ENCODE data around the gene RENBP.

RENBP gene

GRCh38 chrX:153908219-153908860 is 36.1 kb downstream of the RENBP start:
- H3K4me3 ChIP-seq (ENCODE audit: low read depth, low read length), result no peak overlapping the region
- TF ChIP-seq, protein P1, sequence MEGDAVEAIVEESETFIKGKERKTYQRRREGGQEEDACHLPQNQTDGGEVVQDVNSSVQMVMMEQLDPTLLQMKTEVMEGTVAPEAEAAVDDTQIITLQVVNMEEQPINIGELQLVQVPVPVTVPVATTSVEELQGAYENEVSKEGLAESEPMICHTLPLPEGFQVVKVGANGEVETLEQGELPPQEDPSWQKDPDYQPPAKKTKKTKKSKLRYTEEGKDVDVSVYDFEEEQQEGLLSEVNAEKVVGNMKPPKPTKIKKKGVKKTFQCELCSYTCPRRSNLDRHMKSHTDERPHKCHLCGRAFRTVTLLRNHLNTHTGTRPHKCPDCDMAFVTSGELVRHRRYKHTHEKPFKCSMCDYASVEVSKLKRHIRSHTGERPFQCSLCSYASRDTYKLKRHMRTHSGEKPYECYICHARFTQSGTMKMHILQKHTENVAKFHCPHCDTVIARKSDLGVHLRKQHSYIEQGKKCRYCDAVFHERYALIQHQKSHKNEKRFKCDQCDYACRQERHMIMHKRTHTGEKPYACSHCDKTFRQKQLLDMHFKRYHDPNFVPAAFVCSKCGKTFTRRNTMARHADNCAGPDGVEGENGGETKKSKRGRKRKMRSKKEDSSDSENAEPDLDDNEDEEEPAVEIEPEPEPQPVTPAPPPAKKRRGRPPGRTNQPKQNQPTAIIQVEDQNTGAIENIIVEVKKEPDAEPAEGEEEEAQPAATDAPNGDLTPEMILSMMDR (IDR thresholded peaks at IDR 0.05; ENCODE audit: borderline replicate concordance, insufficient read depth, low read depth, low read length), result no peak

DNA sequence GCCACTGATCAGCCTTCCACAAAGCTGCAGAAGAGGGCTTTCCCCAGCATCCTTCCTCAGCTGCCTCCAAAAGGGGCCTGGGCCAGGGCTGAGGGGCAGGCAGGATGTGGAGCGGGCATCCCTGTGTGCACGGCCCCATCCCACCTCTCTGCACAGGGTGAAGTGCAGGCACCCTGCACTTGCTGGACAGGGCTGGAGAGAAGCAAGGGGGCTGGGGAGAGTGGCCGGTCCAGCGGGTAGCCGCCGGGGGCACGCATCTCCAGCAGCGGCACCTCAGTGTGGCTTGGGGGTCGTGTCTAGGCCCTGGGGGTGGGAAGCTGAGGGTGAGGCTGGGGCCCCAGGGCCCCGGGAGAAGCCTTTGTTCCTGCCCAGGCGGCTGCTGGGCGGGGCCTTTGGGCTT is 37.0 kb downstream of the RENBP start:
- TF ChIP-seq, protein P1 (IDR thresholded peaks at IDR 0.05; ENCODE audit: borderline replicate concordance, insufficient read depth, low read depth, low read length), result no peak
- H3K4me3 ChIP-seq (ENCODE audit: low read depth, low read length), result no peak overlapping the region

- TF ChIP-seq, protein P1 (IDR thresholded peaks at IDR 0.05; ENCODE audit: borderline replicate concordance, insufficient read depth, low read depth, low read length), result no peak
These were observed 38.1 kb downstream of the RENBP start for GRCh38 chrX:153906126-153906917.

GRCh38 chrX:153905481-153906095 is 38.9 kb downstream of the RENBP start:
- TF ChIP-seq, protein P1 (IDR thresholded peaks at IDR 0.05; ENCODE audit: borderline replicate concordance, insufficient read depth, low read depth, low read length), result no peak
- no peak overlapping the region for H3K4me3 ChIP-seq (ENCODE audit: low read depth, low read length)

More at GRCh38 chrX:153906126-153906917, 38.1 kb downstream of the RENBP start:
- no peak overlapping the region for H3K4me3 ChIP-seq (ENCODE audit: low read depth, low read length)

- TF ChIP-seq, protein P1 (IDR thresholded peaks at IDR 0.05; ENCODE audit: borderline replicate concordance, insufficient read depth, low read depth, low read length), result no peak
- no peak within 1 kb of the TSS for H3K4me3 ChIP-seq (ENCODE audit: low read depth, low read length)
These were observed 40.2 kb downstream of the RENBP start, which contains the start of gene AVPR2 for GRCh38 chrX:153903991-153904957. Gene AVPR2, plus strand, starts transcription at chrX:153904673. Its CDS starts 473 bp downstream, at chrX:153905146.

GRCh38 chrX:153903238-153903980 is 41.0 kb downstream of the RENBP start:
- TF ChIP-seq, protein P1 (IDR thresholded peaks at IDR 0.05; ENCODE audit: borderline replicate concordance, insufficient read depth, low read depth, low read length), result no peak
- H3K4me3 ChIP-seq (ENCODE audit: low read depth, low read length), result no peak overlapping the region
